Measurements from ENCODE around the gene KHDRBS1. TPM values are rescaled to one million over a fixed set of nuclear protein-coding genes. Genes with fewer than 3 reads are reported as not detected.
"Not testable (repeated sequence)": the region's sequence is repeated elsewhere in the genome, so short reads cannot be mapped to it uniquely, and the experiment has no call there.

KHDRBS1 gene
- total RNA-seq, 2 donors from 2014 or later, result 138 to 156 TPM

DNA sequence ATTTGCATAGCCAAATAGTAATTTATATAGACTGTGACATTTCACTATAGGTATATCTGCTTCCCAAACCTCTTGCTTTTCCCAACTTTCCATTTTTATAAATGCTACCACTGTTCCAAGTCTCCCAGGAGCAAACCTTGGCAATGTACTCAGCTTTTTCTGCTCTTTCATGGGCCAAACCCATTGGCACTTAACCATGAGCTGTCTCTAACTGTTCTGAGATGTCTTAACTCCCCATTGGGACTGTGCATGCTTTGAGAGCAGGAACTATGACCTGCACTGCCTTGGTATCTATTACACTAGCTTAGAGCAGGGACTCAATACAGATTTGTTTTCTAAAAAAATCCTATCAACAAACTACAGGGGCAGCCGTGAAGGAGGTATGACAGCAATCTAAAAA lies 22.5 kb upstream of the KHDRBS1 start:
- DNase-seq (no peak), ATAC-seq (replicated peaks in 1 of 2) (no peak)
- no peaks in the 10 kb centered on the region for H3K9me3 Mint-ChIP-seq
- no peaks in the 10 kb centered on the region for H3K27me3 Mint-ChIP-seq (ENCODE audit: low read depth)
- H3K4me1 Mint-ChIP-seq (ENCODE audit: low read depth), result peaks cover 33% of the 10 kb centered on the region
- no peak overlapping the region for H3K4me3 Mint-ChIP-seq
- H3K27ac Mint-ChIP-seq, result no peak overlapping the region
- H3K36me3 Mint-ChIP-seq (ENCODE audit: insufficient read depth in 2 of 2), result no peaks in the 10 kb centered on the region

DNA sequence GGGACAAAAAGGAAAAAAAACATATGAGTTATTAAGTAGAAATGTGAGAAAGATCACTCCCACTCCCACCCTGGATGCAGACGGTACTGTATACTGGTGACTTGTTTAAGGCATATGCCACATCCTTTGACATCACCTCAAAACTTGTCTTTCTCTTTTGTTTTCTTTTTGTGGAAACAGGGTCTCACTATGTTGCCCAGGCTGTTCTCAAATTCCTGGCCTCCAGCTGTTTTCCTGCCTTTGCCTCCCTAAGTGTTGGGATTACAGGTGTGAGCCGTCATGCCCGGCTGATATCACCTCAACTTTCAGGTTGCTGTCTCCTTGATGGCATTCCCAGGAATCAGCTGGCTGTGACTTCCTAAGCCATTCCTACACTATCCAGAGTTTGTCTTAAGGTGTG lies 18.4 kb upstream of the KHDRBS1 start:
- no peaks in the 10 kb centered on the region for H3K9me3 Mint-ChIP-seq
- DNase-seq, result no peak
- peaks cover 15% of the 10 kb centered on the region for H3K4me1 Mint-ChIP-seq (ENCODE audit: low read depth)
- no peaks in the 10 kb centered on the region for H3K27me3 Mint-ChIP-seq (ENCODE audit: low read depth)
- H3K27ac Mint-ChIP-seq, result no peak overlapping the region
- H3K4me3 Mint-ChIP-seq, result no peak overlapping the region
- no peak for ATAC-seq (replicated peaks in 1 of 2)
- no peaks in the 10 kb centered on the region for H3K36me3 Mint-ChIP-seq (ENCODE audit: insufficient read depth in 2 of 2)

GRCh38 chr1:31996121-31996520 lies 17.5 kb upstream of the KHDRBS1 start:
- H3K27me3 Mint-ChIP-seq (ENCODE audit: low read depth); H3K4me3 Mint-ChIP-seq; H3K36me3 Mint-ChIP-seq (ENCODE audit: insufficient read depth in 2 of 2); H3K9me3 Mint-ChIP-seq; DNase-seq; ATAC-seq (replicated peaks in 1 of 2); H3K27ac Mint-ChIP-seq: not testable (repeated sequence)
- peaks cover 13% of the 10 kb centered on the region for H3K4me1 Mint-ChIP-seq (ENCODE audit: low read depth)

- no peak overlapping the region for H3K27ac Mint-ChIP-seq
- no peaks in the 10 kb centered on the region for H3K36me3 Mint-ChIP-seq (ENCODE audit: insufficient read depth in 2 of 2)
- DNase-seq (no peak), ATAC-seq (replicated peaks in 1 of 2) (no peak)
- peaks cover 6% of the 10 kb centered on the region for H3K4me1 Mint-ChIP-seq (ENCODE audit: low read depth)
- H3K27me3 Mint-ChIP-seq (ENCODE audit: low read depth), result no peaks in the 10 kb centered on the region
- no peak overlapping the region for H3K4me3 Mint-ChIP-seq
- H3K9me3 Mint-ChIP-seq, result no peaks in the 10 kb centered on the region
Observed at GRCh38 chr1:32001863-32002262, 11.8 kb upstream of the KHDRBS1 start.

GRCh38 chr1:32002285-32002684 lies 11.4 kb upstream of the KHDRBS1 start:
- not testable (repeated sequence) for DNase-seq; H3K4me3 Mint-ChIP-seq; H3K27me3 Mint-ChIP-seq (ENCODE audit: low read depth); ATAC-seq (replicated peaks in 1 of 2); H3K36me3 Mint-ChIP-seq (ENCODE audit: insufficient read depth in 2 of 2); H3K9me3 Mint-ChIP-seq; H3K27ac Mint-ChIP-seq; H3K4me1 Mint-ChIP-seq (ENCODE audit: low read depth)

- ATAC-seq (replicated peaks in 1 of 2), result no peak
- no peak for DNase-seq
- Mint-ChIP-seq H3K9me3 (no peaks in the 10 kb centered on the region), H3K27me3 (ENCODE audit: low read depth) (no peaks in the 10 kb centered on the region), H3K36me3 (ENCODE audit: insufficient read depth in 2 of 2) (no peaks in the 10 kb centered on the region), H3K4me1 (ENCODE audit: low read depth) (peaks cover 6% of the 10 kb centered on the region), H3K4me3 (no peak overlapping the region), H3K27ac (no peak overlapping the region)
Observed at GRCh38 chr1:32005522-32005921, 8.1 kb upstream of the KHDRBS1 start.

- Mint-ChIP-seq H3K9me3 (no peaks in the 10 kb centered on the region), H3K4me3 (no peak overlapping the region), H3K27ac (no peak overlapping the region), H3K27me3 (ENCODE audit: low read depth) (no peaks in the 10 kb centered on the region), H3K4me1 (ENCODE audit: low read depth) (peaks cover 9% of the 10 kb centered on the region), H3K36me3 (ENCODE audit: insufficient read depth in 2 of 2) (no peaks in the 10 kb centered on the region)
- no peak for ATAC-seq (replicated peaks in 1 of 2)
- no peak for DNase-seq
Observed at GRCh38 chr1:32007591-32007940, 6.1 kb upstream of the KHDRBS1 start.

- ATAC-seq (replicated peaks in 1 of 2), result no peak
- H3K27me3 Mint-ChIP-seq (ENCODE audit: low read depth), result no peaks in the 10 kb centered on the region
- no peaks in the 10 kb centered on the region for H3K9me3 Mint-ChIP-seq
- no peak overlapping the region for H3K27ac Mint-ChIP-seq
- H3K36me3 Mint-ChIP-seq (ENCODE audit: insufficient read depth in 2 of 2), result peaks cover 4 to 6% of the 10 kb centered on the region in 2 donors
- H3K4me3 Mint-ChIP-seq, result no peak overlapping the region
- no peak for DNase-seq
- peaks cover 11% of the 10 kb centered on the region for H3K4me1 Mint-ChIP-seq (ENCODE audit: low read depth)
Observed at GRCh38 chr1:32010246-32010645, 3.4 kb upstream of the KHDRBS1 start.

GRCh38 chr1:32012709-32013385 lies 821 bp upstream of the KHDRBS1 start:
- no peaks in the 10 kb centered on the region for H3K27me3 Mint-ChIP-seq (ENCODE audit: low read depth)
- peak overlapping the region; percentile 98 for H3K27ac Mint-ChIP-seq
- H3K9me3 Mint-ChIP-seq, result no peaks in the 10 kb centered on the region
- ATAC-seq (replicated peaks in 1 of 2) (no peak), DNase-seq (no peak)
- H3K4me1 Mint-ChIP-seq (ENCODE audit: low read depth), result peaks cover 33% of the 10 kb centered on the region
- H3K36me3 Mint-ChIP-seq (ENCODE audit: insufficient read depth in 2 of 2), result peaks cover 13 to 19% of the 10 kb centered on the region in 2 donors
- H3K4me3 Mint-ChIP-seq, result peak overlapping the region; percentile 91 to 96

- Mint-ChIP-seq H3K9me3 (no peaks in the 10 kb centered on the region), H3K27me3 (ENCODE audit: low read depth) (no peaks in the 10 kb centered on the region), H3K4me1 (ENCODE audit: low read depth) (peaks cover 48% of the 10 kb centered on the region), H3K27ac (peak overlapping the region; percentile 89), H3K36me3 (ENCODE audit: insufficient read depth in 2 of 2) (peaks cover 13 to 20% of the 10 kb centered on the region in 2 donors), H3K4me3 (peak overlapping the region; percentile 96 to 98)
- peak; percentile 45 to 52 for DNase-seq
- ATAC-seq (replicated peaks in 1 of 2), result peak; percentile 21 to 25
Observed at GRCh38 chr1:32014199-32014947, 705 bp downstream of the KHDRBS1 start.

DNA sequence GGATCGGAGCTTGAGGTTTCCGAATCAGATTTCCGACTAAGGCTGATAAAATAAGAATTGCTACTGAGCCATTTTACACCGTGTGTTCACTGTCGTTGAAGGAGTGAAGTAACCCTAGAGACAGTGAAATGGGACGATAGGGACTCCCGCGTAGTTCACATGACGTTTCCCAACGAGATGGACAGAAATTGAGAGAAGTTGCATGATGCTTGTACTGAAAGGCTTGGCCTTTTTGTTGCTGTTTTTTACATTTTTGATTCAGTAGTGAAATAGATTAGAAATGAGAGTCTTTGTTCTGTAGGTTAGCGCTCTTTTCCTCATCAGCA lies 1.2 kb downstream of the KHDRBS1 start:
- Mint-ChIP-seq H3K27ac (peak overlapping the region; percentile 89), H3K4me1 (ENCODE audit: low read depth) (peaks cover 54% of the 10 kb centered on the region), H3K27me3 (ENCODE audit: low read depth) (no peaks in the 10 kb centered on the region), H3K9me3 (no peaks in the 10 kb centered on the region), H3K4me3 (peak overlapping the region; percentile 96 to 98), H3K36me3 (ENCODE audit: insufficient read depth in 2 of 2) (peaks cover 13 to 20% of the 10 kb centered on the region in 2 donors)
- ATAC-seq (replicated peaks in 1 of 2) (no peak), DNase-seq (peak in 1 of 2 donors; percentile 13)

- Mint-ChIP-seq H3K9me3 (no peaks in the 10 kb centered on the region), H3K27me3 (ENCODE audit: low read depth) (no peaks in the 10 kb centered on the region), H3K27ac (peak overlapping the region; percentile 49), H3K4me1 (ENCODE audit: low read depth) (peaks cover 74% of the 10 kb centered on the region), H3K4me3 (peak overlapping the region; percentile 14 to 36), H3K36me3 (ENCODE audit: insufficient read depth in 2 of 2) (peaks cover 7 to 26% of the 10 kb centered on the region in 2 donors)
- DNase-seq (no peak), ATAC-seq (replicated peaks in 1 of 2) (no peak)
Observed at GRCh38 chr1:32020339-32020738, 6.7 kb downstream of the KHDRBS1 start.

DNA sequence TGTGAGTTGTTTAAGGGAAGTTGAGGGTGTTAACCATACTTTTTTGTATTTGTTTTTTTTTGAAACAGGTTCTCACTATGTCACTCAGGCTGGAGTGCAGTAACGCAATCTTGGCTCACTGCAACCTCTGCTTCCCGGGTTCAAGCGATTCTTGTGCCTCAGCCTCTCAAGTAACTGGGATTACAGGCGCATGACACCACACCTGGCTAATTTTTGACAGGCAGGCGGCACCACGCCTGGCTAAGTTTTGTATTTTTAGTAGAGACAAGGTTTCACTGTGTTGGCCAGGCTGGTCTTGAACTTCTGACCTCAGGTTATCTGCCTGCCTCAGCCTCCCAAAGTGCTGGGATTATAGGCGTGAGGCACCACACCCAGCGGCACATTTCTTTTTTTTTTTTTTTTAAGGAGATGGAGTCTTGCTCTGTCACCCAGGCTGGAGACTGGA lies 7.9 kb downstream of the KHDRBS1 start:
- DNase-seq; H3K27me3 Mint-ChIP-seq (ENCODE audit: low read depth); H3K4me3 Mint-ChIP-seq; ATAC-seq (replicated peaks in 1 of 2); H3K9me3 Mint-ChIP-seq: not testable (repeated sequence)
- peaks cover 2 to 14% of the 10 kb centered on the region in 2 donors for H3K36me3 Mint-ChIP-seq (ENCODE audit: insufficient read depth in 2 of 2)
- peak overlapping the region; percentile 54 for H3K27ac Mint-ChIP-seq
- peaks cover 70% of the 10 kb centered on the region for H3K4me1 Mint-ChIP-seq (ENCODE audit: low read depth)

All from activated T-cell treated with anti-CD3 and anti-CD28 coated beads, Interleukin-2, amount 50 U/mL, for 72 hours (primary cell).